Mesendoderm (in vitro differentiated cells): ENCODE results near the gene OR1N1.
A peak's percentile ranks its signal among the peaks of the same experiment; 100 is the strongest.

Source experiments
- DNase-seq: peaks from one replicate; pipeline ENCODE4 v3.0.0; 2013
- H2AK5ac ChIP-seq: 2 replicates; pipeline ENCODE4 v1.6.1; 2013; ENCODE audit warnings: low read length, inconsistent platforms
- H2BK120ac ChIP-seq: 2 replicates; pipeline ENCODE4 v1.6.1; 2013; ENCODE audit warnings: low read depth, mild to moderate bottlenecking, low read length, moderate library complexity, mixed read lengths
- H2BK15ac ChIP-seq: replicated peaks from 2 replicates; pipeline ENCODE4 v1.6.1; 2013; ENCODE audit warnings: low read depth, mild to moderate bottlenecking, moderate library complexity
- H2BK5ac ChIP-seq: 2 replicates; pipeline ENCODE4 v1.6.1; 2013; ENCODE audit warnings: low read length, inconsistent platforms
- H3K18ac ChIP-seq: 2 replicates; pipeline ENCODE4 v1.6.1; 2013; ENCODE audit warnings: mild to moderate bottlenecking, low read length, mixed read lengths
- H3K23ac ChIP-seq: one replicate; pipeline ENCODE4 v1.6.1; 2013; ENCODE audit warnings: low read length
- H3K27ac ChIP-seq: 2 replicates; pipeline ENCODE4 v1.5.1; 2013; ENCODE audit warnings: low read depth, mild to moderate bottlenecking, inconsistent platforms, low read length, moderate library complexity
- H3K27me3 ChIP-seq: 2 replicates; pipeline ENCODE4 v1.6.1; 2013; ENCODE audit warnings: low read length, control low read depth, mild to moderate bottlenecking, inconsistent platforms; ENCODE audit not compliant: insufficient read depth, poor library complexity
- H3K36me3 ChIP-seq: 2 replicates; pipeline ENCODE4 v1.6.1; 2013; ENCODE audit warnings: low read length, inconsistent platforms; ENCODE audit not compliant: control insufficient read depth, insufficient read depth
- H3K4ac ChIP-seq: one replicate; pipeline ENCODE4 v1.6.1; 2013; ENCODE audit warnings: low read depth, mild to moderate bottlenecking, low read length, moderate library complexity
- H3K4me1 ChIP-seq: 2 replicates; pipeline ENCODE4 v1.6.1; 2013; ENCODE audit warnings: low read depth, low read length, inconsistent platforms; ENCODE audit not compliant: control insufficient read depth
- H3K4me2 ChIP-seq: 2 replicates; pipeline ENCODE4 v1.6.1; 2013; ENCODE audit warnings: low read length
- H3K4me3 ChIP-seq: 2 replicates; pipeline ENCODE4 v1.5.1; 2013; ENCODE audit warnings: mild to moderate bottlenecking, low read length
- H3K56ac ChIP-seq: one replicate; pipeline ENCODE4 v1.6.1; 2013; ENCODE audit warnings: low read length
- H3K79me1 ChIP-seq: 2 replicates; pipeline ENCODE4 v1.6.1; 2013; ENCODE audit warnings: low read length, inconsistent platforms
- H3K79me2 ChIP-seq: 2 replicates; pipeline ENCODE4 v1.6.1; 2013; ENCODE audit warnings: mild to moderate bottlenecking, low read length; ENCODE audit not compliant: control insufficient read depth, insufficient read depth
- H3K9ac ChIP-seq: 2 replicates; pipeline ENCODE4 v1.6.1; 2013; ENCODE audit warnings: low read length, inconsistent platforms
- H4K5ac ChIP-seq: one replicate; pipeline ENCODE4 v1.6.1; 2013; ENCODE audit warnings: low read length
- H4K8ac ChIP-seq: one replicate; pipeline ENCODE4 v1.6.1; 2013; ENCODE audit warnings: low read depth, mild to moderate bottlenecking, control low read depth, low read length, moderate library complexity
- whole genome bisulfite sequencing: extraction: QIAGEN DNeasy Blood & Tissue Kit; methylation state at CpG from one replicate; pipeline ENCODE4 v1.1.7; 2013; ENCODE audit warnings: low lambda C conversion rate, missing lambda C conversion rate; ENCODE audit not compliant: insufficient coverage; ENCODE audit errors: extremely low coverage; 5-methylcytosine and 5-hydroxymethylcytosine counted together

OR1N1 gene

DNA sequence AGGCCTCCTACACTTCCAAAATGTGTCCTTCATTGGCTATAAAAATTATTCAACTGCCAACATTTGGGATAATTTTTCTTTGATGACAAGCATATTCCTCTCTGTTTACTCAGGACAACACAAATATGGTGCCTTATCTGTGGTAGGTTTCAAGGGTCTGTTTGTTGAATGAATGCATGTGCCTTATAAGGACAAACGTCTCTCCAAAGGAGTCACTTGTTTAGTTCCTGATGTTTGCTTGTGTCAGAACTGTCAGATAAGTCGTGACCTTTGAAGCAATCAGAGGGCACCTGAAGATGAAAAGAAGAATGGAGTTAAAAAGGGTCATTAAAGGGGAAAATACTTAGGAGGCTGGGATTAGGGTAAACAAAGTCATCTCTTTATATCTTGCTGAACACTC is 20.1 kb downstream of the OR1N1 start:
- Histone ChIP-seq H3K23ac (no peak overlapping the region), H3K79me1 (no peaks in the 10 kb centered on the region), H2BK120ac (no peak overlapping the region), H3K79me2 (no peaks in the 10 kb centered on the region), H3K4me2 (no peak overlapping the region), H3K18ac (no peak overlapping the region), H3K4ac (no peak overlapping the region), H3K9ac (no peak overlapping the region), H2BK5ac (no peak overlapping the region), H3K4me1 (no peaks in the 10 kb centered on the region), H3K4me3 (no peak overlapping the region), H2AK5ac (no peak overlapping the region), H3K27me3 (no peaks in the 10 kb centered on the region), H4K8ac (no peak overlapping the region), H3K56ac (no peak overlapping the region), H2BK15ac (no peak overlapping the region), H3K36me3 (no peaks in the 10 kb centered on the region), H4K5ac (no peak overlapping the region), H3K27ac (no peak overlapping the region)
- DNase-seq = no peak
- WGBS = no CpG with 5 or more reads among the region's 2 CpGs

DNA sequence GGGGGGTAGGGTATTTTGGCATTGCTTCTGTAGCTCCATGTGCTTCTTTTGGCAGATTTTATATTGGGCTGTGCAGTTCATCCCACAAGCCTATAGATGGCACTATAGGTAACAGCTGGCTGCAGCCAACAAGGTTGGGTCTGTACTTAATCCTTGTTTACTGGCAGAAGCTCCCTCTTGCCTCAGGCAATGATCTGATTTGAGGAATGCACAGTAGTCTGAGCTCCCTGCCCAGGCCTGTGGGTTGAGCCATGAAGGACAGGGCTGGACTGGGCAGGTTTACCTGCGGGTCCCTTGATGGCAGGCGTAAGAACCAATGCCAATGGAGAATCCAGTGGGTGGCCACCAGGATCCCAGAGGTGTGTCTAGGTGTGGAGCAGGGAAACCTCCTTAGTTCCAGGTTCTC is 28.2 kb downstream of the OR1N1 start:
- DNase-seq = peak; percentile 58
- WGBS = no CpG with 5 or more reads among the region's 2 CpGs

GRCh38 chr9:122479062-122479461 is 48.0 kb downstream of the OR1N1 start:
- Histone ChIP-seq H3K9ac (no peak overlapping the region), H4K8ac (no peak overlapping the region), H3K79me1 (no peaks in the 10 kb centered on the region), H2BK15ac (no peak overlapping the region), H4K5ac (no peak overlapping the region), H3K23ac (no peak overlapping the region), H3K27me3 (no peaks in the 10 kb centered on the region), H2BK120ac (no peak overlapping the region), H2BK5ac (no peak overlapping the region), H3K4me2 (no peak overlapping the region), H3K36me3 (no peaks in the 10 kb centered on the region), H3K18ac (no peak overlapping the region), H2AK5ac (no peak overlapping the region), H3K79me2 (no peaks in the 10 kb centered on the region), H3K4me3 (no peak overlapping the region), H3K56ac (no peak overlapping the region), H3K27ac (no peak overlapping the region), H3K4ac (no peak overlapping the region), H3K4me1 (no peaks in the 10 kb centered on the region)
- WGBS = no CpG with 5 or more reads among the region's 5 CpGs
- no peak for DNase-seq

More for the DNA sequence above, 28.2 kb downstream of the OR1N1 start:
- H2AK5ac ChIP-seq = no peak overlapping the region
- H4K5ac ChIP-seq = no peak overlapping the region
- H3K4me2 ChIP-seq = no peak overlapping the region
- H3K4ac ChIP-seq = no peak overlapping the region
- no peaks in the 10 kb centered on the region for H3K36me3 ChIP-seq
- H3K56ac ChIP-seq = no peak overlapping the region
- no peaks in the 10 kb centered on the region for H3K79me1 ChIP-seq
- no peaks in the 10 kb centered on the region for H3K4me1 ChIP-seq
- H4K8ac ChIP-seq = no peak overlapping the region
- no peak overlapping the region for H3K18ac ChIP-seq
- no peak overlapping the region for H3K23ac ChIP-seq
- no peak overlapping the region for H2BK15ac ChIP-seq
- H3K9ac ChIP-seq = no peak overlapping the region
- H3K27me3 ChIP-seq = no peaks in the 10 kb centered on the region
- H2BK5ac ChIP-seq = no peak overlapping the region
- no peaks in the 10 kb centered on the region for H3K79me2 ChIP-seq
- H3K4me3 ChIP-seq = no peak overlapping the region
- H3K27ac ChIP-seq = no peak overlapping the region
- H2BK120ac ChIP-seq = no peak overlapping the region

DNA sequence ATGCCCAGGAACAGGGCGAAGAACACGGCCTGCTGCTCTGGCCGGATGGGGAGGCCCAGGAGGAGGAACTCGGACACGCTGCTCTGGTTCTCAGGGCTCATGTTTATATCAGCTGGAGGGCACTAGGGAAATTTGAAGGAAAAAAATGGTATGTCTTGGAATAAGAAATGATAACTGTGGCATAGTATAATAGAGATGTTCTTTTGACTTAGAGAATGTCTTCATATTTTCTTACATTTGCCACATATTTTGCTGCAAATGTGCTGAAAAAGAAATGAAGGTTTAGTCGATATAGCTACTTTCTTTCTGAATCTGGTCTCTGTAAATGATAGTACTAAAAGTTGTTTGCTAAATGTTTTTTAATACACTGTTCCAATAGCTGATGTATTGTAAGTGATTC is 49.3 kb downstream of the OR1N1 start, which contains the start of gene OR1J1:
Gene OR1J1 (minus strand): TSS at position 101 of the 400 bp plus-strand sequence. CDS start 0 bp downstream, at position 101.
- Histone ChIP-seq H3K9ac (no peak within 1 kb of the TSS), H3K4me1 (no peaks in the 10 kb centered on the region), H3K79me1 (no peaks in the 10 kb centered on the region), H2BK120ac (no peak within 1 kb of the TSS), H3K27ac (no peak within 1 kb of the TSS), H3K79me2 (no peaks in the 10 kb centered on the region), H3K4ac (no peak within 1 kb of the TSS), H2BK15ac (no peak within 1 kb of the TSS), H3K18ac (no peak within 1 kb of the TSS), H3K56ac (no peak within 1 kb of the TSS), H2BK5ac (no peak within 1 kb of the TSS), H3K4me2 (no peak within 1 kb of the TSS), H3K4me3 (no peak within 1 kb of the TSS), H2AK5ac (no peak within 1 kb of the TSS), H3K23ac (no peak within 1 kb of the TSS), H3K36me3 (no peaks in the 10 kb centered on the region), H4K5ac (no peak within 1 kb of the TSS), H4K8ac (no peak within 1 kb of the TSS), H3K27me3 (no peaks in the 10 kb centered on the region)
- DNase-seq = no peak
- WGBS = no CpG with 5 or more reads among the region's 6 CpGs

- H2BK15ac ChIP-seq = no peak overlapping the region
- no peak overlapping the region for H2BK5ac ChIP-seq
- no peak overlapping the region for H4K8ac ChIP-seq
- no peak overlapping the region for H2AK5ac ChIP-seq
- no peak overlapping the region for H4K5ac ChIP-seq
- WGBS = no CpG with 5 or more reads among the region's 3 CpGs
- no peak overlapping the region for H3K23ac ChIP-seq
- DNase-seq = no peak
- H3K36me3 ChIP-seq = no peaks in the 10 kb centered on the region
- H3K79me2 ChIP-seq = no peaks in the 10 kb centered on the region
- no peak overlapping the region for H3K4me2 ChIP-seq
- H2BK120ac ChIP-seq = no peak overlapping the region
- H3K18ac ChIP-seq = no peak overlapping the region
- no peaks in the 10 kb centered on the region for H3K27me3 ChIP-seq
- no peak overlapping the region for H3K4ac ChIP-seq
- H3K56ac ChIP-seq = no peak overlapping the region
- H3K79me1 ChIP-seq = no peaks in the 10 kb centered on the region
- no peak overlapping the region for H3K4me3 ChIP-seq
- H3K4me1 ChIP-seq = no peaks in the 10 kb centered on the region
- no peak overlapping the region for H3K9ac ChIP-seq
- H3K27ac ChIP-seq = no peak overlapping the region
These were observed 49.7 kb downstream of the OR1N1 start for GRCh38 chr9:122477346-122477745.
